ENCODE results near the gene STAT6.
A peak's percentile ranks its signal among the peaks of the same experiment; 100 is the strongest.

The STAT6 gene

DNA sequence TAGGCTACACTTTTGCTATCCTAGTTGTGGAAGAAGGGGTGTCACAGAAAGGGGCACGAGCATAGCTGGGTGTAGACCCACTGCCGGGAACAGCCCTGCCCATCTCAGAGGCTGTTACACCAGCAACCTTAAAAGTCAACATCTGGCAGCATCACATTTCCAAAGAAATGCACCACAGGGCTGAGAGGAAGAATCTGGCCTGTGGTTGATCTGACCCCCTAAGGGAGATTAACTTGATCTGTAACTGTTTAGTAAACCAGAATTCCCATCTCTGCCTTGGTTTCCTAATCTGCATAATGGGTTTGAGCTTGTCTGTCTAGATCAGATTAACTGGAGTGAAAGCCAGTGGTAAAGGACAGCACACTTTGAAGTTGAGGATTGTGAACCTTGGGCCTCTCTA, 34.9 kb upstream of the STAT6 start:
- no peak for DNase-seq (ENCODE audit: low spot score)

- DNase-seq (ENCODE audit: low spot score): no peak
Measured at GRCh38 chr12:57145460-57146059, 34.4 kb upstream of the STAT6 start.

DNA sequence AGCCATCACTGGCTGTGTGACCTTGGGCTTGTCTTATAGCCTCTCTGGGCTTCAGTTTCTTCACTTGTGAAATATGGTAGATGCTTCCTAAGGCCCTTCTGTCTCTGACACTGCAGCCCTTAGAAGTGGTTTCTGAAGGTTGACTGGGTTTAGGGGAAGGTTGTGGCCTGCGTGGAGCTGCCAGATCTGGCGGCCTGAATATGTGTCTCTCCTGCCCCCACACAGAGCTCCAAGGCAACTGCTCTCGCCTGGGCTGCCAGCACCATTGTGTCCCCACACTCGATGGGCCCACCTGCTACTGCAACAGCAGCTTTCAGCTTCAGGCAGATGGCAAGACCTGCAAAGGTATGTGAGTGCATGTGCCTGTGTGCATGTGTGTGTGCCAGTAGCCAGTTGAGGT, 32.3 kb upstream of the STAT6 start:
- no peak for DNase-seq (ENCODE audit: low spot score)

GRCh38 chr12:57142727-57143126, 31.6 kb upstream of the STAT6 start:
- no peak for DNase-seq (ENCODE audit: low spot score)

DNA sequence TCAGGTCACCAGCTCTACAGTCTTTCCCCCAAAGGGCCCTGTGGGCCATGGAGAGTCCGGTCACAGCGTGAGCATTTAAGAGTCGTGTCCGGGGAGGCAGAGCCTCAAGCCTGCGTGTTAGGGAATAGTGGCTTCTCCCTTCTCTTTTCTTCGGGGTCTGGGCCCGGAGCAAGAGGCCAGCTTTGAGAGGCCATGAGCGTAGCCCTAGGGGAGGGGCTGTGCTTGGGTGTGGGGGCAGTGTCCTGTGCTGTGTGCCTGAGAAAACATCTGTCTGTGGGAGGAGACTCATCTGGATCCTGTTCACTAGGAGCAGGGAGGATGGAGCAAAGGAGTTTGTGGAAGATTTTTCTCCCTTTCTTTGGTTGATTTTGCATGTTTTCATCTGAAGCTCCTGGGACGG, 31.0 kb upstream of the STAT6 start:
- no peak for DNase-seq (ENCODE audit: low spot score)

- DNase-seq (ENCODE audit: low spot score): no peak
Measured at GRCh38 chr12:57141249-57141648, 30.1 kb upstream of the STAT6 start.

DNA sequence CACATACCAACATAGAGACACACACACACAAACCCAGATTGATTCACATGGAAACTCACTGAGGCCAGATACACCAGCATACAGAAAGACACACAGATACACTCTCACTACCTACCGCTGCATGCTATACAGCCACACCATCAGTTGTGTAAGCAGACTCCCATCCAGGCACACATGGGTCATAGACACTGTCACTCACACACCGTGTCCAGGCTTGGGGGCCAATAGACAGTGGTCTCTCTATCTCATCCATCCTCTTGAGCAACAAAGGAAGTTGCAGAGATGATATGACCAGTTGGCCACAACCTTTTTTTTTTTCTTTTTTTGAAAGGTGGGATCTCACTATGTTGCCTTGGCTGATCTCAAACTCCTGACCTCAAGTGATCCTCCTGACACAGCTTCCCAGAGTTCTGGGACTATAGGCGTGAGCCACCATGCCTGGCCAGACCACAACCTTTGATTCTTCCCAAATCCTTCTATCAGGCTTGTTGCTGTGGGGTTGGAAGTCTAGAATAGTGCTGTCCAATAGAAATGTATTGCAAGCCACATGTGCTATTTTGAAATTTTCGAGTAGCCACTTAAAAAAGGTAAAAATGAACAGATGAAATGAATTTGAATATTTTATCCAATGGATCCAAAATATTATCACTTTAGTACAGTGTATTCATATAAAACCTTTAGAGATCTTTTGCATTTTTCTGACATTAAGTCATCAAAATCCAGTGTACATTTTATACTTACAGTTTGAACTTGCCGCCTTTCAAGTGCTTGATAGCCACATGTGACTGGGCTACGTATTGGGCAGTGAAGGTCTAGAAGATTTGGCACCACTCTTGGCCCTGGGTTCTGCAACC, 28.9 kb upstream of the STAT6 start:
- DNase-seq (ENCODE audit: low spot score): no peak

- DNase-seq (ENCODE audit: low spot score): no peak
Measured at GRCh38 chr12:57138526-57139272, 27.5 kb upstream of the STAT6 start.

DNA sequence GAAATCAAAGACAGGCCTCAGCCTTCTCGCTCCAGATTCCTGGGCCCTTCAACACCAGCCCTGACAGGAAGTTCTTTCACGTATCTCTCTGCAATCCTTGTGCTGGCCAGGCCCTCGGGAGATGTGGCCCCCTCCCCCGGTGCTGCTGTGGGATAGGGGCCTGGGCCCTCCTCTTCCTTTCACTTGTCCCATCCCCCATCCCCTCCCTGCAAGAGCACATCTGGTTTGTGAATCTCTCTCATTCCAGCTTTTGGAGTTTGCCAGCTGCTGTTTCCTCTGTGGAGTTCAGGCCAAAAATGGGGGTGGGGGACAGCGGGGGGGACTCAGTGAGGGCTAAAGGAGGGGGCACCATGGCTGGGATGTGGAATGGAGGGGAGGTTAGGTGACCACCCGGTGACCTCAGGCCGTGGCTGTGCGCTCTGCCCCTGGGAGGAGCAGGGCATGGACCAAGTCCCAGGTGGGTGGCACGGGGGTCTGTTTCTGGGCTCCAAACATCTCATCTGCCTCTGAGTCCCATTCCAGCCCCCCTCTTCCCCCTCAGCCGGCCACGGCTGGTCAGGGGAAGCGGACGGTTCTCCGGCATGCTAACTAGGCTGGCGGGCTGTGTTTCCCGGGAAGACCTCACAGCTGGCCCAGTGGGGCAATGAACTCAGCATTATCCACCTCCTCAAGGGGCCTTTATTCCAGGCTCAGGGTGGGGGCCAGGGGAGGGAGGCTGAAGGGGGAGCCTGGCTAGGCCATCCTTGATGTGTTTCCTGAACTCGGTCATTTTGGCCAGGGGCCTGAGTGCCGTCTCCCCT, 24.6 kb upstream of the STAT6 start:
- no peak for DNase-seq (ENCODE audit: low spot score)

GRCh38 chr12:57134949-57135348, 23.8 kb upstream of the STAT6 start:
- no peak for DNase-seq (ENCODE audit: low spot score)

DNA sequence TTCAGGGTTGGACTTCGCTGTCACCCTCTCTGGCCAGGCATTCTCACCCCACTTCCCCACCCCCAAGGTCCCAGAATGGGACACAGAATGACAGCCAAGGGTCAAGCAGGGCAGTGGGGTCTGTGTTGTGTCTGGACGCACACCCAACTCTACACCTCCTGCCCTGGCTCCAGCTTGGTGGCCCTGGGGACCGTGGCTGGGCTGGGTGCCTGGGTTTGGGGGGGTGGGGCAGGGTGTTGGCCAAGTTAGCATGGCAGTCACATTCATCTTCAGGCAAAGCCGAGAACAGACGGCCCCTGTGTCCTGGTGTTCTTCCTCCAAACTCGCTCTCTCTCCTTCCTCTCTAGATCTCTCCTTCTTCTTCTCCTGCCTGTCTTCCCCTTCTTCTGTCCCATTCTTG, 22.8 kb upstream of the STAT6 start:
- no peak for DNase-seq (ENCODE audit: low spot score)

GRCh38 chr12:57133013-57133569, 21.9 kb upstream of the STAT6 start:
- DNase-seq (ENCODE audit: low spot score): no peak

GRCh38 chr12:57131896-57132744, 21.0 kb upstream of the STAT6 start:
- no peak for DNase-seq (ENCODE audit: low spot score)

- no peak for DNase-seq (ENCODE audit: low spot score)
Measured at GRCh38 chr12:57130941-57131340, 19.8 kb upstream of the STAT6 start.

- DNase-seq (ENCODE audit: low spot score): no peak
Measured at GRCh38 chr12:57129889-57130288, 18.7 kb upstream of the STAT6 start.

DNA sequence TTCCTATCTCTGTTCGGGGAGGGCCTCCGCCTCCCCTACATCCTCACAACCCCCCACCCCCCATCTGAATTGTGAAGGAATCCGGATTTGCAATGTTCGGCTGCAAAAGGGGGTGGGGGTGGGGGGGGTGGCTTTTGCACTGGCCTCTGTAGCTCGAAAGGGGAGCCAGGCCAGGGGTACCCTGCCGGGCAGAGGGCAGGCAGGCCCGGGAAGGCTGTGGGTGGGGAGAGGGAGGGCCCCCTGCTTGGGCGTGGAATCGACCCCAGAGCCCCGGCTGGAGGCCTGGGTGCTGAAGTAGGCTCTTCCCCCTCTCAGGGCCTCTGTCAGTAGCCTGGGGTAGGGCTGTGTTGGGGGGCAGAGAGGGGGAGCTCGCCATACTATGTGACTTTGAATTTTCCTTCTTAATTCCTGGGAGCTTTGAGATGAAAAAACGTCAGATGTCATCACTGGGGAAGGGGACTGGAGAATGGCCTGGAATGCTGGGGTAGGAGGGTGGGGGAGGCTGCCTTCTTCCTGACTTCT, 18.2 kb upstream of the STAT6 start:
- no peak for DNase-seq (ENCODE audit: low spot score)

DNA sequence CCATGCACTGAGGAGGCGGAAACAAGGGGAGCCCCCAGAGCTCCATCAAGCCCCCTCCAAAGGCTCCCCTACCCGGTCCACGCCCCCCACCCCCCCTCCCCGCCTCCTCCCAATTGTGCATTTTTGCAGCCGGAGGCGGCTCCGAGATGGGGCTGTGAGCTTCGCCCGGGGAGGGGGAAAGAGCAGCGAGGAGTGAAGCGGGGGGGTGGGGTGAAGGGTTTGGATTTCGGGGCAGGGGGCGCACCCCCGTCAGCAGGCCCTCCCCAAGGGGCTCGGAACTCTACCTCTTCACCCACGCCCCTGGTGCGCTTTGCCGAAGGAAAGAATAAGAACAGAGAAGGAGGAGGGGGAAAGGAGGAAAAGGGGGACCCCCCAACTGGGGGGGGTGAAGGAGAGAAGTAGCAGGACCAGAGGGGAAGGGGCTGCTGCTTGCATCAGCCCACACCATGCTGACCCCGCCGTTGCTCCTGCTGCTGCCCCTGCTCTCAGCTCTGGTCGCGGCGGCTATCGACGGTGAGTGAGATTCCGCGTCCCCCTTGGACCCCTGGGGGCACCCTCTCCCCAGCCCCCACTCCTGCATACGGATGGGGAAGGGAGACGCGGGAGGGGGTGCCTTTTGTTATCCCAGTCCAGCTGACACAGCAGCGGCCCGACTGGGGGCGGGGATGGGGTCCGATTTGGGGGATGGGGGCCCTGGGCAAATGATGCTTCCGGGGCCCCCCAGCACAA, 17.5 kb upstream of the STAT6 start:
- no peak for DNase-seq (ENCODE audit: low spot score)

DNA sequence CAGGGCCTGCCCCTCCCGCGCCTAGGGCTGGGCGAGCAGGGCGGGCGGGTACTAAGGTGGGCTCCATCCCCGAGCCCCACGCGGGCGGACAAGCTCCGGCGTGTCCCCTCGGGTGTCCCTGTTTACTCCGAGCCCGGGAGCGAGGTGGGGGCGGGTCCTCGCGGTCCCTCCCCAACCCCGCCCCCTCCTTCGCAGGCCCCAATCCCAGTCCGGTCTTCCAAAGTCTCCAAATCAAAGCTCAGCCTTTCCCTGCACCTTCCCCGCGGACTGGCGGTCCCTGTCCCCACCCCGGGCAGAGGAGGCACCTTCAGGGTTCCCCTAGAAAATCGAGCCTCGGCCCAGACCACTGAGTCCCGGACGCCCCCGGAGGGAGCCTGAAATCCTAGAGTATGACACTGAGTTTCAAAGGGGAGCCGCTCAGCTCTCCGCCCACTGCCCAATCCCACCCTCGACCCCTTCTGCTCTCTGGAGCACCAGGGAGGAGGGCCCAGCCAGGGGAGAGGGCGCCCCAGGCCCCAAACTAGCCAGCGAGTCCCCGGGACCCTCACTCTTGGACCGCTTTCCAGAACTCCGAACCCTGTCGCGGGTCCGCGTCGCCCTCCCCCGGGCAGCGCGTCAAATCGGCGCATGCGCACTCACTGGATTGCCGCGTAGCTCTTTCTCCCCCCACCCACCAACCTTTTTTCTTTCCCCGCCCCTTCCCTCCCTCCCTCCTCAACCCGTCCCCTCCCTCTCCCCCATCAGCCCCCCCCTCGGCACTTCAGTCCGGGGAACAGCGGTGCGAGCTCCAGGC, 16.8 kb upstream of the STAT6 start, which contains the start of gene LRP1:
TSS of gene LRP1 (plus strand) at position 758 of the 793 bp plus-strand sequence. CDS start 482 bp downstream, outside the sequence.
- peak; percentile 92 for DNase-seq (ENCODE audit: low spot score)

All from D341Med (cell line).